Vagina (tissue), 2 donors: ENCODE data around the gene NAPA.

Source experiments
- POLR2A ChIP-seq, 2 donors: fragments of 450-650 bp; IDR thresholded peaks; one replicate each; pipeline ENCODE4 v1.6.1; 2017; ENCODE audit warnings: antibody characterized with exemption in 2 of 2, mild to moderate bottlenecking in 2 of 2, moderate library complexity in 2 of 2
- POLR2AphosphoS5 ChIP-seq, 2 donors: sonication (generic); formaldehyde crosslinking; IDR thresholded peaks; one replicate each; pipeline ENCODE4 v1.9.0; 2017; ENCODE audit warnings: antibody characterized with exemption in 2 of 2, mild to moderate bottlenecking in 2 of 2, low read depth in 1 of 2; ENCODE audit not compliant: insufficient read depth in 1 of 2
- TF ChIP-seq, protein P1 (sequence below), 3 experiments: fragments of 450-650 bp in 2 of 3; fragments of 200-600 bp in 1 of 3; sonication (generic) in 1 of 3; IDR thresholded peaks; one replicate each; pipeline ENCODE4 v1.5.1; 2017 to 2019; ENCODE audit warnings: antibody characterized with exemption in 3 of 3, mild to moderate bottlenecking in 2 of 3, moderate library complexity in 2 of 3

- no peak for TF ChIP-seq POLR2A (IDR thresholded peaks at IDR 0.05)
- no peak for TF ChIP-seq POLR2AphosphoS5 (IDR thresholded peaks at IDR 0.05; ENCODE audit: insufficient read depth in 1 of 2, low read depth in 1 of 2)
- TF ChIP-seq, protein P1, sequence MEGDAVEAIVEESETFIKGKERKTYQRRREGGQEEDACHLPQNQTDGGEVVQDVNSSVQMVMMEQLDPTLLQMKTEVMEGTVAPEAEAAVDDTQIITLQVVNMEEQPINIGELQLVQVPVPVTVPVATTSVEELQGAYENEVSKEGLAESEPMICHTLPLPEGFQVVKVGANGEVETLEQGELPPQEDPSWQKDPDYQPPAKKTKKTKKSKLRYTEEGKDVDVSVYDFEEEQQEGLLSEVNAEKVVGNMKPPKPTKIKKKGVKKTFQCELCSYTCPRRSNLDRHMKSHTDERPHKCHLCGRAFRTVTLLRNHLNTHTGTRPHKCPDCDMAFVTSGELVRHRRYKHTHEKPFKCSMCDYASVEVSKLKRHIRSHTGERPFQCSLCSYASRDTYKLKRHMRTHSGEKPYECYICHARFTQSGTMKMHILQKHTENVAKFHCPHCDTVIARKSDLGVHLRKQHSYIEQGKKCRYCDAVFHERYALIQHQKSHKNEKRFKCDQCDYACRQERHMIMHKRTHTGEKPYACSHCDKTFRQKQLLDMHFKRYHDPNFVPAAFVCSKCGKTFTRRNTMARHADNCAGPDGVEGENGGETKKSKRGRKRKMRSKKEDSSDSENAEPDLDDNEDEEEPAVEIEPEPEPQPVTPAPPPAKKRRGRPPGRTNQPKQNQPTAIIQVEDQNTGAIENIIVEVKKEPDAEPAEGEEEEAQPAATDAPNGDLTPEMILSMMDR (IDR thresholded peaks at IDR 0.05): no peak
Observed at GRCh38 chr19:47446534-47447469, 68.1 kb downstream of the NAPA start.
